Heart left ventricle (tissue), 16 donors: ENCODE measurements around the gene FOSL2. TPM values are rescaled to one million over a fixed set of nuclear protein-coding genes. Genes with fewer than 3 reads are reported as not detected.

Source experiments
- ATAC-seq, 4 donors: fragments of 200-7000 bp; cut with Tn5 transposase; one replicate each; pipeline ENCODE4 v1.9.1; 2020 to 2022; ENCODE audit warnings: moderate library complexity in 4 of 4, mild to moderate bottlenecking in 3 of 4, moderate number of reproducible peaks in 1 of 4
- DNase-seq, 5 donors: peaks; one replicate each; pipeline ENCODE4 v3.0.0-alpha.2; 2020
- H3K27ac ChIP-seq, 12 donors: fragments of 200-600 bp; sonication (generic) in 4 of 12; one replicate each; pipeline versions ENCODE4 v1.5.0 to v1.8.0; 2016 to 2022; ENCODE audit warnings: mild to moderate bottlenecking in 2 of 12
- H3K27me3 ChIP-seq, 9 donors: fragments of 200-600 bp; sonication (generic) in 2 of 9; one replicate each; pipeline versions ENCODE4 v1.5.1 to v1.8.0; 2016 to 2022; ENCODE audit warnings: mild to moderate bottlenecking in 3 of 9
- H3K36me3 ChIP-seq, 9 donors: fragments of 200-600 bp; sonication (generic) in 2 of 9; one replicate each; pipeline versions ENCODE4 v1.5.0 to v1.8.0; 2018 to 2022; ENCODE audit warnings: mild to moderate bottlenecking in 2 of 9
- H3K4me1 ChIP-seq, 12 donors: fragments of 200-600 bp; sonication (generic) in 4 of 12; one replicate each; pipeline versions ENCODE4 v1.5.0 to v1.8.0; 2016 to 2022; ENCODE audit warnings: mild to moderate bottlenecking in 3 of 12
- H3K4me3 ChIP-seq, 12 donors: fragments of 200-600 bp; sonication (generic) in 4 of 12; one replicate each; pipeline versions ENCODE4 v1.5.0 to v1.8.0; 2017 to 2022; ENCODE audit warnings: mild to moderate bottlenecking in 9 of 12, moderate library complexity in 4 of 12
- H3K9me3 ChIP-seq, 12 donors: fragments of 200-600 bp; sonication (generic) in 4 of 12; one replicate each; pipeline versions ENCODE4 v1.5.0 to v1.8.0; 2016 to 2022; ENCODE audit warnings: mild to moderate bottlenecking in 1 of 12
- POLR2A ChIP-seq, 2 donors: fragments of 450-650 bp; IDR thresholded peaks; one replicate each; pipeline ENCODE4 v1.6.1; 2017; ENCODE audit warnings: antibody characterized with exemption in 2 of 2, mild to moderate bottlenecking in 2 of 2, moderate library complexity in 2 of 2
- WGBS, 4 donors: extraction: QIAGEN DNeasy Blood & Tissue Kit in 2 of 4; methylation state at CpG; one replicate each; pipeline versions ENCODE4 v1.1.5 to v1.1.7; 2013 to 2018; 5-methylcytosine and 5-hydroxymethylcytosine counted together
- intact Hi-C, 10 donors: fragments of 100-400 bp; cut with DNase I; formaldehyde crosslinking; loops; one replicate each; pipeline versions ENCODE4 v1.11.1 to v1.14.2; 2022
- polyA plus RNA-seq, 2 donors: library from polyadenylated mRNA; stranded (reverse); fragments of 200-250 nt; gene quantifications; one replicate each; pipeline ENCODE4 v1.2.3, GENCODE V29; 2013
- total RNA-seq, 9 donors: library from RNA; depleted of rRNA in 2 of 9; stranded (reverse); fragments of >200 nt in 2 of 9; fragmentation: NEBNext Ultra II Directional in 3 of 9; extraction: Animal tissue kit (Norgen Biotek cat#: 25700) in 3 of 9; gene quantifications; one replicate each; pipeline versions ENCODE4 v1.1.0 to v1.2.4, GENCODE V29; 2016 to 2023
- TF ChIP-seq, protein P1 (sequence below), 12 donors: fragments of 200-600 bp; sonication (generic) in 4 of 12; IDR thresholded peaks; one replicate each; pipeline versions ENCODE4 v1.5.0 to v1.8.0; 2018 to 2022; ENCODE audit warnings: antibody characterized with exemption in 12 of 12, mild to moderate bottlenecking in 5 of 12
- donor health status: ischemic (EF 13 %, LVEDD 7.1; RV severe dilation, severe dysfunction).
- donor health status: healthy with polysubstance abuse.
- donor health status: DM: no; HTN: yes; CAD: no.
- donor health status: DM: no; HTN: no; CAD: no.
- donor health status: ischemic (EF 25% LVEDD 6.9; RV normal size, moderate dysfunction).
- donor health status: ischemic (EF 25% LVEDD 5.7; RV mildly dilated, moderate dysfunction).
- donor health status: healthy.
- donor health status: DM: yes; HTN: yes; CAD: no.
- donor health status: ischemic (EF 35%, LVEDD 5.7; RV mildly dilated, moderate dysfunction).
- donor health status: nonischemic (EF 11% LVEDD 7.7; RV severe dilation, severe dysfunction).
- donor health status: DM: yes; HTN: yes; CAD: no.
- donor health status: PGD.
- donor health status: ischemic (EF 29% LVEDD 5.4; RV normal size, mild dysfunction).
- donor health status: nonischemic (EF 23%, LVEDD 6.1; RV moderate dilation, normal function).

FOSL2 gene
- total and polyA plus RNA-seq, 11 donors = 15.2 to 144 (median 50.2) TPM

DNA sequence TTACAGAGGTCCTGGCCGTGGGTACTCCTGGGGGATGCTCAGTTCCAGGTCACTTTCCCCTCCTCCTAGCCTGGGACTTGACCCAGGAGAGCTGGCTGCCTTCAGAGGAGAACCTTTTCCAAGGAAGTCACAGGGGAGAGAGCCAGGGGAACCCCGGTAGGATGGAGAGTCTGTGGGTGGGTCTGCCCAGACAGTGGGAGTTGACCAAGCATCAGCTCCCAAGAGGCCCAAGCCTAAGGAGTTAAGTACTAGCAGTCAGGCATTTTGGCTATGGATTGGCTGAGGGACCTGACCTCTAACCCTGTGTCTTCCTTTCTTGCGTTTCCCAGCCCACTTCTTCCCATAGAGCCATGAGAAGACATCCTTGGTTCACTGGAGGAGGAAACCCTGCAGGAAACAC is 54.4 kb downstream of the FOSL2 start:
- no peak overlapping the region for H3K27ac ChIP-seq
- TF ChIP-seq, protein P1, sequence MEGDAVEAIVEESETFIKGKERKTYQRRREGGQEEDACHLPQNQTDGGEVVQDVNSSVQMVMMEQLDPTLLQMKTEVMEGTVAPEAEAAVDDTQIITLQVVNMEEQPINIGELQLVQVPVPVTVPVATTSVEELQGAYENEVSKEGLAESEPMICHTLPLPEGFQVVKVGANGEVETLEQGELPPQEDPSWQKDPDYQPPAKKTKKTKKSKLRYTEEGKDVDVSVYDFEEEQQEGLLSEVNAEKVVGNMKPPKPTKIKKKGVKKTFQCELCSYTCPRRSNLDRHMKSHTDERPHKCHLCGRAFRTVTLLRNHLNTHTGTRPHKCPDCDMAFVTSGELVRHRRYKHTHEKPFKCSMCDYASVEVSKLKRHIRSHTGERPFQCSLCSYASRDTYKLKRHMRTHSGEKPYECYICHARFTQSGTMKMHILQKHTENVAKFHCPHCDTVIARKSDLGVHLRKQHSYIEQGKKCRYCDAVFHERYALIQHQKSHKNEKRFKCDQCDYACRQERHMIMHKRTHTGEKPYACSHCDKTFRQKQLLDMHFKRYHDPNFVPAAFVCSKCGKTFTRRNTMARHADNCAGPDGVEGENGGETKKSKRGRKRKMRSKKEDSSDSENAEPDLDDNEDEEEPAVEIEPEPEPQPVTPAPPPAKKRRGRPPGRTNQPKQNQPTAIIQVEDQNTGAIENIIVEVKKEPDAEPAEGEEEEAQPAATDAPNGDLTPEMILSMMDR (IDR thresholded peaks at IDR 0.05) = no peak
- TF ChIP-seq POLR2A (IDR thresholded peaks at IDR 0.05) = no peak
- no peaks in the 10 kb centered on the region for H3K27me3 ChIP-seq
- H3K9me3 ChIP-seq = no peaks in the 10 kb centered on the region
- H3K4me3 ChIP-seq = no peak overlapping the region
- DNase-seq (no peak), ATAC-seq (no peak)
- intact Hi-C loops = no loop called here
- H3K36me3 ChIP-seq = no peaks in the 10 kb centered on the region
- peaks cover 0 to 51% (median 0%) of the 10 kb centered on the region in 12 donors for H3K4me1 ChIP-seq
- WGBS, 4 donors = 62 to 76% (median 66%) methylated on average over 3 of the region's 3 CpGs

DNA sequence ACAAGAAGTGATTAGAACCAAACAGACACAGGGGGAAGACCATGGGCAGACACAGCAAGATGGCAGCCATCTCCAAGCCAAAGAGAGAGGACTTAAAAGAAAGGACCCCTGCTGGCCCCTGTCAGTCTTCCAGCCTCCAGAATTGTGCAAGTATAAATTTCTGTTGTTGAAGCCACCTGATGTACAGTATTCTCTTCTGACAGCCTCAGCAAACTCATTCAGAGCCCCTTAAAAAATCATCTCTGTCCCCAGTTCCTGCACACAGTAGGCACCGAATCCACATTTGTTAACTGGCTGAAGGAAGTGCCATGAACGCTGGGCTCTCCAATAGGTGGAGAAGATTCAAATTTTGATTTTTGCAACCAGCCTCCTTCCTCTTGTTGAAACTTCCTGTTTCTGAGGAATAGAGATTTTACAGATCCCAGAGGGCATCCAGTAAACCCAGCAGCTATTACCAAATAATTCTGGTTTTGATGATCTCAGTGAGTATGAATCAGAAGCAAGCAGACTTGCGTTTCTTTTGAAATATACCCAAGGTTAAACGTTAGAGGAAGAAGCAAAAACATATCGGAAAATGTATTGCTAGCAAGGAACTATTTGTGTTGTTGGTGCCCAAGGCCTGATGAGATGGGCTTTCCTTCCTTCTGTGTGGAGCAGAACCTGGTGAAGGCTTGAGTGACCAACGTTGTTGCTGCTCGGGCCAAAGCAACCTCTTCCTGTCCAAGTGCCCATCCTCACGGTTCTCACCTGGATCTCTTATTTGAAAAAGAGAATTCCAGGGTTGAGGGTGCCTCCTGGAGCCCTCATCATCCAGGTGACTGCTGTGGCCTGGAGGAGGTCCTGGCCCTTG is 55.5 kb downstream of the FOSL2 start:
- TF ChIP-seq, protein P1 (IDR thresholded peaks at IDR 0.05) = no peak
- TF ChIP-seq POLR2A (IDR thresholded peaks at IDR 0.05) = no peak
- H3K9me3 ChIP-seq = no peaks in the 10 kb centered on the region

DNA sequence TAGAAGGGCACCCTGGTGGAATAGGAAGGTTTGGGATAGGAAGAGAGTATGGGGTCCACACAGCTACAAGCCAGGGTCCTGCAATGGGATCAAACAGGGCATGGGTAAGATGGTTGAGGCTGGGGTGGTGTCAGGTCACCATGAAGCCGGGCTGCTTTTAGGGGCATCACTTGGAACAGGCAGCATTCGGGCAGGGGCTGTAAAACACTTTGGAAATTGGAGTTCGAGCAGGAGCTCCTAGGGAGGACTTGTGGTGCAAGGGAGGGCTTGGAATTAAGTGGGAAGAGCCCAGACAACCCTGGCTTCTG is 56.1 kb downstream of the FOSL2 start:
- intact Hi-C loops = no loop called here
- TF ChIP-seq POLR2A (IDR thresholded peaks at IDR 0.05) = no peak
- TF ChIP-seq, protein P1 (IDR thresholded peaks at IDR 0.05) = no peak
- Histone ChIP-seq H3K36me3 (no peaks in the 10 kb centered on the region), H3K27me3 (no peaks in the 10 kb centered on the region), H3K9me3 (no peaks in the 10 kb centered on the region), H3K4me3 (no peak overlapping the region), H3K4me1 (peaks cover 0 to 54% (median 0%) of the 10 kb centered on the region in 12 donors), H3K27ac (peak overlapping the region in 2 of 12 donors; percentile 27 to 89)
- 91 to 98% (median 97%) methylated on average over 3 of the region's 3 CpGs for WGBS, 4 donors
- ATAC-seq = no peak
- DNase-seq = no peak

More for the DNA sequence above, 55.5 kb downstream of the FOSL2 start:
- Histone ChIP-seq H3K4me3 (no peak overlapping the region), H3K36me3 (no peaks in the 10 kb centered on the region), H3K4me1 (peaks cover 0 to 54% (median 0%) of the 10 kb centered on the region in 12 donors), H3K27ac (peak overlapping the region in 2 of 12 donors; percentile 27 to 89), H3K27me3 (no peaks in the 10 kb centered on the region)
- WGBS, 4 donors = 81 to 88% (median 84%) methylated on average over 8 of the region's 8 CpGs
- DNase-seq (no peak), ATAC-seq (peak in 3 of 4 donors; percentile 17 to 56 (median 38))
- intact Hi-C loops = no loop called here

DNA sequence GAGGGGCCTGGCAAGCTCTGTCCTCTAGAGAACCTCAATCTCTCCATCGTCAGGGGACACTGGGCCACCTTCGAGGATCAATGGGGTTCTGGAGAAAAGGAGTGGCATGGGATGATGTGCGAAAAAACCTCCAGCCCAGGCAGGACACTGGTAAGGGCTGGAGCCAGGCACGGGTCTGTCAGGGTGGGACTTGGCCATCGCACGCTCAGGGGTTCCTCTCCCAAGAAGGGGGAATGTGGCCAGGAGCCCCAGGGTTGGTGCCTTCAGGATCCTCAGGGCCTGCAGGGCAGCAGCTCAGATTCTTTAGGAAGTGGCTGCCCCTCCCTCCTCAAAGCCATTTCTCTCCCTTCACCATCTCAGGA is 56.4 kb downstream of the FOSL2 start:
- TF ChIP-seq, protein P1 (IDR thresholded peaks at IDR 0.05) = no peak
- no peak for TF ChIP-seq POLR2A (IDR thresholded peaks at IDR 0.05)
- peak overlapping the region in 1 of 12 donors; percentile 89 for H3K27ac ChIP-seq
- no peaks in the 10 kb centered on the region for H3K27me3 ChIP-seq
- ATAC-seq (no peak), DNase-seq (no peak)
- H3K4me3 ChIP-seq = no peak overlapping the region
- intact Hi-C loops = no loop called here
- no peaks in the 10 kb centered on the region for H3K36me3 ChIP-seq
- peaks cover 0 to 54% (median 0%) of the 10 kb centered on the region in 12 donors for H3K4me1 ChIP-seq
- H3K9me3 ChIP-seq = no peaks in the 10 kb centered on the region
- WGBS, 4 donors = 84 to 92% (median 88%) methylated on average over 6 of the region's 6 CpGs
